GM18519 (cell line): ENCODE measurements around the gene YKT6.

ENCODE experiments used
- ATAC-seq: cut with Tn5 transposase; IDR thresholded peaks from one replicate; pipeline ENCODE4 v1.9.1; 2021; ENCODE audit warnings: mild to moderate bottlenecking, moderate library complexity; ENCODE audit not compliant: unreplicated experiment, low FRiP score

The YKT6 gene

GRCh38 chr7:44228571-44229350 lies 28.0 kb downstream of the YKT6 start:
- no peak for ATAC-seq

- ATAC-seq, result no peak
Observed at GRCh38 chr7:44229546-44230105, 28.8 kb downstream of the YKT6 start.

GRCh38 chr7:44230286-44230685 lies 29.5 kb downstream of the YKT6 start:
- ATAC-seq, result no peak

GRCh38 chr7:44231088-44231487 lies 30.3 kb downstream of the YKT6 start:
- ATAC-seq, result no peak

- ATAC-seq, result no peak
Observed at GRCh38 chr7:44232396-44232795, 31.6 kb downstream of the YKT6 start.

GRCh38 chr7:44232901-44233715 lies 32.3 kb downstream of the YKT6 start:
- ATAC-seq, result no peak

- no peak for ATAC-seq
Observed at GRCh38 chr7:44235066-44235465, 34.3 kb downstream of the YKT6 start.

GRCh38 chr7:44235582-44236332 lies 35.0 kb downstream of the YKT6 start:
- ATAC-seq, result no peak

- no peak for ATAC-seq
Observed at GRCh38 chr7:44236333-44236728, 35.6 kb downstream of the YKT6 start.

- ATAC-seq, result no peak
Observed at GRCh38 chr7:44237696-44238095, 36.9 kb downstream of the YKT6 start.

GRCh38 chr7:44238116-44238695 lies 37.4 kb downstream of the YKT6 start:
- no peak for ATAC-seq

- ATAC-seq, result no peak
Observed at GRCh38 chr7:44239361-44239760, 38.6 kb downstream of the YKT6 start.

- ATAC-seq, result no peak
Observed at GRCh38 chr7:44240376-44240775, 39.6 kb downstream of the YKT6 start.

GRCh38 chr7:44240983-44241510 lies 40.3 kb downstream of the YKT6 start:
- ATAC-seq, result no peak

- ATAC-seq, result no peak
Observed at GRCh38 chr7:44242091-44242490, 41.3 kb downstream of the YKT6 start.

GRCh38 chr7:44244282-44244681 lies 43.5 kb downstream of the YKT6 start:
- ATAC-seq, result no peak

- ATAC-seq, result no peak
Observed at GRCh38 chr7:44246396-44247113, 45.8 kb downstream of the YKT6 start.

- ATAC-seq, result no peak
Observed at GRCh38 chr7:44247868-44248651, 47.3 kb downstream of the YKT6 start.
